NK-92 (cell line): ENCODE measurements around the gene NFYC.

Experiments used
- DNase-seq: peaks from one replicate; lab custom pipeline; 2025; ENCODE audit not compliant: unreplicated experiment; lab: John Stamatoyannopoulos, UW

NFYC gene

DNA sequence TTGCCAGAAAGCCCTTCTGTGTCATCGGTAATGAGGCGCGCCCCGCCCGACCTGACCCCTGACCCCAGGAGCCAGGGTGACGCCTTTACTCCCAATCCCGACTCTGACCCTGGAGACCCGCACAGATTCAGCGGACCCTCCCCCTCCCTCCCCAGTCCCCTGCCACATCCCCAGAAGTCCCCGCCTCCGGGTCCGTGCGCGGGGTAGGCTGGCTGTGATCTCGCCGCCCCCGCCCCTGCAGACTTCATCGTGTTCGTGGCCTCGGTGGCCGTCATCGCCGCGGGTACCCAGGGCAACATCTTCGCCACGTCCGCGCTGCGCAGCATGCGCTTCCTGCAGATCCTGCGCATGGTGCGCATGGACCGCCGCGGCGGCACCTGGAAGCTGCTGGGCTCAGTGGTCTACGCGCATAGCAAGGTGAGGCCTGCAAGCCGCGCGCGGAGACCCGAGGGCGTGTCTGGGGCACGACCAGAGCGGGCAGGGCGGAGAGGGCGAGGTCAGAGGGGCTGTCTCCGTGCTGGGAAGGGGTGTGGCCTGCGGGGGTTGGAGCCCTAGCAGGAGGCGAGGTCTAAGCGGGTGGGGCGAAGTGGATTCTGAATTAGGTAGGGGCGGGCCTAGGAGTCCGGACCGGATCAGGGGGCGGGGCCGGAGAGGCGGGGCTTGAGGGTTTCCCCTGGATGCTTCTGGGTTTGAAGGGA, 126.9 kb downstream of the NFYC start:
- DNase-seq = no peak

DNA sequence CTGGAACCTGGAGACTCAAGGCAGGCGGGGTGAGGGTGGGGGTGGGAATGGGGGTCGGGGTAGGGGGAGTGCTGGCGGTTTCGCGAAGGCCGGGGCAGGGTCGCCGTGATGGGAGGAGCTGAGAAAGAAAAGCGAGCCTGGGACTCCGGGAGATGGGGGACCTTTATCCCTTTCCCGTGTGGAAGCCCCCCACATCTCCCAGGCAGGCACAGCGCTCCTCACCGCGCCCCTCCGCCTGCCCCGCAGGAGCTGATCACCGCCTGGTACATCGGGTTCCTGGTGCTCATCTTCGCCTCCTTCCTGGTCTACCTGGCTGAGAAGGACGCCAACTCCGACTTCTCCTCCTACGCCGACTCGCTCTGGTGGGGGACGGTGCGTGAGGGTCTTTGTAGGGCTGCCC, 127.6 kb downstream of the NFYC start:
- no peak for DNase-seq

DNA sequence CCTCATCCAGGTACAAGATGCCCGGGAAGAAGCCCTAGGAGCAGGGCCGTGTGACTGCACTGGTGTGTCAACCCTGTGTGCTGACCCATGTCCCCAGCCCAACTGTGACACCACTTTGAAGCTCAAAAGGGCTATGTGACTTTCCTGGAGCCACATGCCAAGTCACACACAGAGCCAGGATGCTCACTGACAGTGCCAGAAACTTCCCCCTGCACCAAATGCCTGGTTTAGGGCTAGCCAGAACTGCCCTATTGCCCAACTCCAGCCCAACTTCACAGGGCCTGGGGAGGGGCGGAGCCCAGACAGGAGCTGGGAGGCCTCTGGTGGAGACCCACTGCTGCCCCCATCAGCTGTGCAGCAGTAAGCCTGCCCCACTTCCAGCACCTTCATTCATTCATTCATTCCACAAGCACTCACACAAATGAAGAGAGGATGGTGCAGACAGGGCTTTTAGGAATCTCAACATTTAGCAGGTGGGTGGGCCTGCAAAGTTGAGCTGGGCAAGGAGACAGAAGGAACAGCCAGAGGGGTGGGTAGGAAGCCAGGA, 128.8 kb downstream of the NFYC start:
- no peak for DNase-seq
